Neutrophil (primary cell): Measurements from ENCODE around the gene CLEC3B.

Experiments
- H3K27ac ChIP-seq: fragments of 200-600 bp; sonication (generic); 2 replicates; pipeline ENCODE4 v1.5.1; 2016; ENCODE audit warnings: mild to moderate bottlenecking, moderate library complexity
- H3K27me3 ChIP-seq: fragments of 200-600 bp; sonication (generic); 2 replicates; pipeline ENCODE4 v1.6.0; 2016; ENCODE audit warnings: mild to moderate bottlenecking
- H3K36me3 ChIP-seq: fragments of 200-600 bp; sonication (generic); 2 replicates; pipeline ENCODE4 v1.5.1; 2017
- H3K4me1 ChIP-seq, 2 experiments: fragments of 200-600 bp in 1 of 2; sonication (generic) in 1 of 2; 1 replicate in 1 of 2; 2 replicates in 1 of 2; pipeline versions ENCODE4 v1.5.1 to v1.6.1; 2013 to 2016; ENCODE audit warnings: low read depth in 1 of 2, low read length in 1 of 2, mild to moderate bottlenecking in 1 of 2, moderate library complexity in 1 of 2; ENCODE audit not compliant: control insufficient read depth in 1 of 2, insufficient read depth in 1 of 2
- H3K4me3 ChIP-seq, 2 experiments: fragments of 200-600 bp in 1 of 2; sonication (generic) in 1 of 2; 1 replicate in 1 of 2; 2 replicates in 1 of 2; pipeline ENCODE4 v1.5.1; 2013 to 2016; ENCODE audit warnings: low read depth in 1 of 2, low read length in 1 of 2, mild to moderate bottlenecking in 1 of 2, moderate library complexity in 1 of 2
- H3K9me3 ChIP-seq: fragments of 200-600 bp; sonication (generic); 2 replicates; pipeline ENCODE4 v1.5.1; 2016
- TF ChIP-seq, protein P1 (sequence below): fragments of 200-600 bp; sonication (generic); IDR thresholded peaks from 2 replicates; pipeline ENCODE4 v1.5.1; 2016; ENCODE audit warnings: antibody characterized with exemption

The CLEC3B gene

GRCh38 chr3:45084820-45085816 is 59.0 kb downstream of the CLEC3B start:
- H3K27me3 ChIP-seq, result no peaks in the 10 kb centered on the region
- no peaks in the 10 kb centered on the region for H3K36me3 ChIP-seq
- no peaks in the 10 kb centered on the region for H3K4me1 ChIP-seq
- H3K27ac ChIP-seq, result no peak overlapping the region
- no peaks in the 10 kb centered on the region for H3K9me3 ChIP-seq
- TF ChIP-seq, protein P1, sequence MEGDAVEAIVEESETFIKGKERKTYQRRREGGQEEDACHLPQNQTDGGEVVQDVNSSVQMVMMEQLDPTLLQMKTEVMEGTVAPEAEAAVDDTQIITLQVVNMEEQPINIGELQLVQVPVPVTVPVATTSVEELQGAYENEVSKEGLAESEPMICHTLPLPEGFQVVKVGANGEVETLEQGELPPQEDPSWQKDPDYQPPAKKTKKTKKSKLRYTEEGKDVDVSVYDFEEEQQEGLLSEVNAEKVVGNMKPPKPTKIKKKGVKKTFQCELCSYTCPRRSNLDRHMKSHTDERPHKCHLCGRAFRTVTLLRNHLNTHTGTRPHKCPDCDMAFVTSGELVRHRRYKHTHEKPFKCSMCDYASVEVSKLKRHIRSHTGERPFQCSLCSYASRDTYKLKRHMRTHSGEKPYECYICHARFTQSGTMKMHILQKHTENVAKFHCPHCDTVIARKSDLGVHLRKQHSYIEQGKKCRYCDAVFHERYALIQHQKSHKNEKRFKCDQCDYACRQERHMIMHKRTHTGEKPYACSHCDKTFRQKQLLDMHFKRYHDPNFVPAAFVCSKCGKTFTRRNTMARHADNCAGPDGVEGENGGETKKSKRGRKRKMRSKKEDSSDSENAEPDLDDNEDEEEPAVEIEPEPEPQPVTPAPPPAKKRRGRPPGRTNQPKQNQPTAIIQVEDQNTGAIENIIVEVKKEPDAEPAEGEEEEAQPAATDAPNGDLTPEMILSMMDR, result no peak
- H3K4me3 ChIP-seq, result no peak overlapping the region
